ENCODE data around the gene TRA2A. TPM values are rescaled to one million over a fixed set of nuclear protein-coding genes. Genes with fewer than 3 reads are reported as not detected.
"Not testable (repeated sequence)": the region's sequence is repeated elsewhere in the genome, so short reads cannot be mapped to it uniquely, and the experiment has no call there.

TRA2A gene
- total and polyA plus RNA-seq, 7 donors, result 17.5 to 35.6 (median 29.0) TPM

- 0 to 1% (median 0%) methylated on average over 55 of the region's 55 CpGs for WGBS, 3 donors
- Histone ChIP-seq H3K4me3 (peak overlapping the region; percentile 99), H3K27ac (peak overlapping the region; percentile 98), H3K27me3 (ENCODE audit: insufficient read depth in 3 of 3, low read length in 2 of 3) (no peaks in the 10 kb centered on the region), H3K36me3 (ENCODE audit: insufficient read depth in 1 of 2, low read depth in 1 of 2) (no peaks in the 10 kb centered on the region), H3K4me1 (peaks cover 36% of the 10 kb centered on the region), H3K9me3 (no peaks in the 10 kb centered on the region)
- DNase-seq, result peak; percentile 31 to 70
- peak; percentile 68 to 75 (median 68) for ATAC-seq
- no peak for TF ChIP-seq CTCF (IDR thresholded peaks at IDR 0.05)
- intact Hi-C loops (cut with DNase I), result loop anchor here in 1 of 2 donors (5.0 kb wide), 3 partner anchors 66 to 804 kb away; partner anchors contain the start of genes CCDC126 and IL6
Measured at GRCh38 chr7:23531050-23531793, 559 bp downstream of the TRA2A start.

- no peak for DNase-seq
- Histone ChIP-seq H3K4me3 (peak overlapping the region; percentile 99), H3K27me3 (ENCODE audit: insufficient read depth in 3 of 3, low read length in 2 of 3) (no peaks in the 10 kb centered on the region), H3K9me3 (no peaks in the 10 kb centered on the region), H3K4me1 (peaks cover 41% of the 10 kb centered on the region), H3K27ac (peak overlapping the region; percentile 98), H3K36me3 (ENCODE audit: insufficient read depth in 1 of 2, low read depth in 1 of 2) (no peaks in the 10 kb centered on the region)
- no peak for TF ChIP-seq CTCF (IDR thresholded peaks at IDR 0.05)
- intact Hi-C loops (cut with DNase I), result loop anchor here in 1 of 2 donors (5.0 kb wide), 3 partner anchors 67 to 803 kb away; partner anchors contain the start of genes CCDC126 and IL6
- no peak for ATAC-seq
- 3% methylated on average over 8 of the region's 8 CpGs for WGBS, 3 donors
Measured at GRCh38 chr7:23530405-23530804, 1.4 kb downstream of the TRA2A start.

- intact Hi-C loops (cut with DNase I), result loop anchor here in 1 of 2 donors (5.0 kb wide), 1 partner anchor 57 kb away; the partner anchor contains the start of gene IGF2BP3
- ATAC-seq, result no peak
- Histone ChIP-seq H3K27ac (no peak overlapping the region), H3K4me1 (peaks cover 48% of the 10 kb centered on the region), H3K36me3 (ENCODE audit: insufficient read depth in 1 of 2, low read depth in 1 of 2) (no peaks in the 10 kb centered on the region), H3K9me3 (no peaks in the 10 kb centered on the region), H3K27me3 (ENCODE audit: insufficient read depth in 3 of 3, low read length in 2 of 3) (no peaks in the 10 kb centered on the region), H3K4me3 (peak overlapping the region; percentile 99)
- no peak for TF ChIP-seq CTCF (IDR thresholded peaks at IDR 0.05)
- WGBS, 3 donors, result 84 to 89% (median 88%) methylated on average over 18 of the region's 18 CpGs
- DNase-seq, result no peak
Measured at GRCh38 chr7:23529262-23529859, 2.4 kb downstream of the TRA2A start.

- H3K9me3 ChIP-seq; H3K27ac ChIP-seq; H3K27me3 ChIP-seq (ENCODE audit: insufficient read depth in 3 of 3, low read length in 2 of 3); ATAC-seq; DNase-seq; H3K4me3 ChIP-seq: not testable (repeated sequence)
- H3K36me3 ChIP-seq (ENCODE audit: insufficient read depth in 1 of 2, low read depth in 1 of 2), result peaks cover 4 to 16% of the 10 kb centered on the region in 2 donors
- peaks cover 63% of the 10 kb centered on the region for H3K4me1 ChIP-seq
- intact Hi-C loops (cut with DNase I), result loop anchor here in 1 of 2 donors (5.0 kb wide), 1 partner anchor 53 kb away; the partner anchor contains the start of gene IGF2BP3
- 77 to 88% (median 84%) methylated on average over 7 of the region's 7 CpGs for WGBS, 3 donors
Measured at GRCh38 chr7:23525611-23526010, 6.2 kb downstream of the TRA2A start.

GRCh38 chr7:23524473-23524872 lies 7.3 kb downstream of the TRA2A start:
- Histone ChIP-seq H3K4me3 (no peak overlapping the region), H3K27ac (no peak overlapping the region), H3K27me3 (ENCODE audit: insufficient read depth in 3 of 3, low read length in 2 of 3) (no peaks in the 10 kb centered on the region), H3K4me1 (peaks cover 53% of the 10 kb centered on the region), H3K36me3 (ENCODE audit: insufficient read depth in 1 of 2, low read depth in 1 of 2) (peaks cover 4 to 27% of the 10 kb centered on the region in 2 donors), H3K9me3 (no peaks in the 10 kb centered on the region)
- ATAC-seq, result no peak
- no peak for TF ChIP-seq CTCF (IDR thresholded peaks at IDR 0.05)
- intact Hi-C loops (cut with DNase I), result no loop called here
- DNase-seq, result no peak
- 97 to 98% (median 98%) methylated on average over 7 of the region's 7 CpGs for WGBS, 3 donors

Measured in psoas muscle (tissue), 8 donors.